NAMALWA (cell line): ENCODE measurements around the gene ST8SIA4.

ENCODE experiments used
- DNase-seq: peaks from one replicate; pipeline ENCODE4 v3.0.0-alpha.2; 2015; ENCODE audit warnings: low spot score

ST8SIA4 gene

GRCh38 chr5:100903039-100903887 is at the start of gene ST8SIA4:
TSS of gene ST8SIA4 (minus strand) at chr5:100903282. CDS start at chr5:100902955, 327 bp downstream.
- peak; percentile 97 for DNase-seq

GRCh38 chr5:100950985-100951384 is 47.9 kb upstream of the ST8SIA4 start:
- DNase-seq = no peak

GRCh38 chr5:100913298-100913697 is 10.2 kb upstream of the ST8SIA4 start:
- DNase-seq = no peak

DNA sequence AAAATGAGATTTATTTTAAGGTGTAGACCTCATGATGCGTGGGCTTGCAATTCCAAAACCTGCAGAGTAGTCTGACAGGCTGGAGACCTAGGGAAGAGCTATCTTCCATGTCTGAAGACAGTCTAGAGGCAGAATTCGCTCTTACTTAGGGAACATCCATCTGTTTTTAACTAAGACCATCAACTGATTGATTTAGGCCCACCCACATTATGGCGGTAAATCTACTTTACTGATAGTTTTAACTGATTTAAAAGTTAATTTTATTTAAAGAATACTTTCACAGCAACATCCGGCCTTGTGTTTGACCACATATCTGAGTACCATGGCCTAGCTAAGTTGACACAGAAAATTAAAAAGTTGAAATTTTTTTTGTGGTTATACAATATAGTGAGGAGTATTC is 6.0 kb upstream of the ST8SIA4 start:
- DNase-seq = no peak

- DNase-seq = peak; percentile 64
Observed at GRCh38 chr5:100905259-100905914, 2.3 kb upstream of the ST8SIA4 start.

DNA sequence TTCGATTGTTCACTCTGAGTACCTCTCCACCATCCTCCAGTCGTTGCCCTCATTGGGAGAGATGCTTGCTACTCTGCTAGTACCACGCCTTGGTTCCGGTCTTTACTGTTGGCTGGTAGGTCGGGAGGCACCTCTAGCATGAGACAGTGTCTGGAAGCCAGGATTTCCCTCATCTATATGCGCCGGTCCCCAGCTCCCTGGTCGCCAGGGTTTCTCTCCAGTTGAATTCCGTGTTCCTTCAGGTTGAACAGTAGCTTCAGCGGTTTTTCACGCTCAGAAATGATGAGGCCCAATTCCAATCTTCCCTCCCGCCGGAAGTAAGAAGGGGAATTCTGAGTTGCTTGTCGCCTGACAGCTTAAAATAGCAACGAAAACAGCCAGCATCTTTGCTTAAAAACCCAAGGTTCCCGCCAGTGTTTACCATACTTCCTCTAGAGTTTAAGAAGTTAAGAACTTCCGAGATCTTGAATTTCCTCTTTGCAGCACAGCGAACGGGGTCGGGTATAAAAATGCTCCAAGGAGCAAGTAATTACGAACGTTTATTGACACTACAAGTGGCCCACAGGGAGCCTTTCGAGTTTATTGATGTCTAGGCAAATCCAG is 1.3 kb upstream of the ST8SIA4 start:
- peak; percentile 82 for DNase-seq

GRCh38 chr5:100902440-100903038 is 543 bp downstream of the ST8SIA4 start:
- peak; percentile 73 for DNase-seq

- DNase-seq = peak; percentile 91
Observed at GRCh38 chr5:100901821-100902341, 1.2 kb downstream of the ST8SIA4 start.

DNA sequence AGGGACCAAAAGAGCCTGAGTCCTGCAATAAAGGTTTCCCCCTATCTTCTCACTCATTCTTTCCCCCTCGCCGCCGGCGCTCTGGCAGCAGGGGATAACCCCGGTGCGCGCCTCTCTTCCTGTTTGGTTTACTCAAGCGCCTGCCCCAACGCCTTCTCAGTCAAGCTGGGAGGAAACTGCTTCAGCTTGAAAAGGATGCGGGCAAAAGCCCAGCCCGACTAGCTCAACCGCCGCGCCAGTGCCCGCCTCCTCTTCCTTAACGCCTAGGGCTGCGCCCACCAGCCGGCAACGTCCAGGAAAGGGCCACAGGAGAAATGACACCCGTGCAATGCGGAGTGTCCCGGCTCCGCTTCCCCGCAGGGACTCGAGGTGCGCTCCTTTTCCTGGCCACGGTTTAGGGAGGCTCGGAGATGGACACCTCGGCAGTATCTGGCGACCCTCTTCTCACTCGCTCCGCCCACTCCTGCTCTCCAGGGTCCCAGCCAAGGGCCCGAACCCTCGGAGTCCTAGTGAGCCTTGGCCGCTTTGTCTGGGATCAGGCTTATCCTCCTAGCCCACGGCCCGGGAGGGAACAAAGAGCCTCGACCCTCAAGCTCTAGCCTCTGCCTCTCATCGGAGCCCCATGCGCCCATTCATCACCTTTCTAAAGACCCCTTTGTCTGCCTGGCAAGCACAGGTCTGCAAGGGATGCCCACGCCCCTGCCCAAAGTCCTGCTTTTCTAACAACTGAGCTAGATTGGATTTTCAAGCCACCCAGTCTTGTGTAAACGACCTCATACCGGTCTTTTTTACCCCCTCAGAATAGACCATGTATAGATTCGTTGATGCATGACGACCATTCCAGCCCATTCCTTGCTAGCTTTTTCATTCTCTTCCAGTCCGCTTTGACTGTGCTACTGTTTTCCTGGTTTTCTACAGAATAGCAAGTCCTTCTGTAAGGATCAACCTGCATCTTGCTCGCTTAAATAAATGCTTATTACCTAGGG is 2.0 kb downstream of the ST8SIA4 start:
- DNase-seq = peak; percentile 96

GRCh38 chr5:100900142-100900795 is 2.8 kb downstream of the ST8SIA4 start:
- peak; percentile 84 for DNase-seq

- DNase-seq = no peak
Observed at GRCh38 chr5:100899675-100900074, 3.4 kb downstream of the ST8SIA4 start.

DNA sequence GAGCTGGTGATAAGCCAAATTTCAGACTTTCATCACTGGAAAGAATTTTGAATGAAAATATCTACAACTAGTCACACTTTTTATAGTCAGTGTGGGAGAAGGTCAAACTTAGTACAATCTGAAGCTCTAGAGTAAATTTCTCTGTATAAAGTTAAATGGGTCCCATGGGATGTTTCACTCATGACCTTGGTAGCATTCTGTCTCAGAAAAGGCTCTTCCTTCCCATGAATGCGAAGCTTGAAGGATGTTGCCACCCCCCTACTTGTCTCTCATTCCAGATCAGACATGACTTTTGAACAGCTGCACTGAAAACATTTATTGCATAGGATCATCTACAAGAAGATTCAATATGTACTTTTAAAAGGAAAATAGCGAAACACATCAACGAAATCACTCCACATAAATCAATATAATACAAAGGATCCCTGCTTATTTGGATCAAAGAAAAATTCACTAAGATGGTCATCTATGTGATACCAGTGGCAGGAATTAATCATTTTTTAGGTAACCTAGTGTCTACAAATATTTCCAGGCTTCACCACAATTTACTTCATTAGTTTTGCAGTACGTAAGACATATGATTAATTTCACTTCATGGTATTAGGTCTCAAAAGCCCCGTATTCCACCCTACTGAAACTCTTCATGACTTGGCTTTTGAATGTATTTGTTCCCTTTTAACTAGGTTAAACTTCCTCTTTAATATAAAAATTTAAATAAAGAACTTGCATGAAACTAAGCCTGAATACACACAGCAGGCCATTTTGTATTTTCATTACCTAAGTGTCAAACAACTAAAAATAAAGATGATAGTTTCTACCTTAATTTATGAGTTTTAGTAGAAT is 4.4 kb downstream of the ST8SIA4 start:
- peak; percentile 34 for DNase-seq

DNA sequence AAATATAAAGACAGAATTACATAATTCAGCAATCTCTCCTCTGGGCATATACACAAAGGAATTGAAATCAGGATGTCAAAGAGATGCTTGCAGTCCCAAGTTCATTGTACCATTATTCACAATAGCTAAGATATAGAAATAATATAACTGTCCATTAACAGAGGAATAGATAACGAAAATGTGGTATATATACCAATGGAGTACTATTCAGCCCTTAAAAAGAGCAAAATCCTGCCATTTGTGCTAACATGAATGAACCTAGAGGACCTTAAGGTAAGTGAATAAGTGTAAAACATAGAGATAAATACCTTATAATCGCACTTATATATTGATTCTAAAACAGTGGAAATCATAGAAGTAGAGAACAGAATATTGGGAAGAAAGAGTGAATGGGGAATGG is 7.0 kb downstream of the ST8SIA4 start:
- DNase-seq = no peak

GRCh38 chr5:100890461-100891008 is 12.5 kb downstream of the ST8SIA4 start:
- DNase-seq = peak; percentile 68

DNA sequence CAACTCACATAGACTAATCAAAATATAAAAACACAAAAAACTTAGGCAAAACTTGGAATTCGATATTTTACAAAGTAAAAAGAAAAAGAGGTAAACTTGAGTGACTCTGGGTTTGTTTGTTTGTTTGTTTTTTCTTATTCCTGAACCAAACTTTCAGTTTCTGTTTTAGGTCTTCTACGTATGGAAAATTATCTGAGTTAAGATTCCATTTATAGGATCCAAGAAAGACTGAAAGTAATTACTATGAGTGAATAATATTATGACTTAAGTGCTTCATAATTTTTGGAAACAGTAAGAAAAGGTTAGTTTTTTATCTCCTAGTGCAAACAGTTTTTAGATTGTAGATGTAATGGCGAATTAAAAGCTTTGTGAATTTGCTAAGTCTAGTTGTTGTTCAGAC is 13.2 kb downstream of the ST8SIA4 start:
- peak; percentile 55 for DNase-seq

DNA sequence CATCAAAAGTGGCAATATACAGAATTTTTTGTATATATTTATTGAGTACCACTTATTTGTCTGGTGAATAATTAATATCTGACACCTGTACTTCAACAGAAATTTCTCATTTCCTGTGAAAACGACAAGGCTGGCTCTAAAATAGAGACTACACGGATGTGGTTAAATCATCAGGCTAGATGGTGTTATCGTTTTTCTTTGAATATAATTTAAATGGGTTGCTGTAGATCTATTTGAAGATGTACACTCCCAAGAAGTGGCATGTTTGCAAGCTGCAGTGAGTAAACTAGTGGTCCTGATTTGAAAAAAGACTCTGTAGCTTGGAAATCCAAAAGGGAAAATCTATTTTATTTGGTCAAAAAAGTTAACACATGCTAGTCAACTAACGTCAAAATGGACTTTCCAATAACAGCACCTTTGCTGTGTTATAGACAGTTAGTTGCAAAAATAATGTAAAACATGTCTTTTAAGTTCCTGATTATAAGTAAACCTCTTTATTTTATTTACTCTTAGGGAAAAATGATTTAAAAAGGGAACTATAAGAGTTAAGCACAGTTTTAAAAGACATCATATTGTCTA is 13.8 kb downstream of the ST8SIA4 start:
- DNase-seq = peak; percentile 84

DNA sequence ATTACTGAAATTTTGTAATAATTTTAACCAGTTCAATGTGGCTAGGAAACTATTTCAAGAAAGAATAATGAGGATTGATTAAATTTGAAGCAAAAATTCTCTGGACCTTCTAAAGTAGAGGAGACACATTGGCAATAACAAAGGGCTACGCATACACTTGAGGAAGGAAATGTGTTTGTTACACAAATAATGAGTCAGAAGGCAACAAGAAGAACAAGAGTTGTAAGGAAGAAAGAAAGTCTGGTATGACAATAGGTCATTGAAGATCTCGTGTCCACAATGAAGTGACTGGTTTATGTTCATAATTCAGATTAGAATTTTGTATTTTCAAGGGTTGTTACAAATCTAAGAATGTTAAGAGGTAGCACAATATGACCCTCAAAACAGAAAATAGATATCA is 25.8 kb downstream of the ST8SIA4 start:
- DNase-seq = no peak

DNA sequence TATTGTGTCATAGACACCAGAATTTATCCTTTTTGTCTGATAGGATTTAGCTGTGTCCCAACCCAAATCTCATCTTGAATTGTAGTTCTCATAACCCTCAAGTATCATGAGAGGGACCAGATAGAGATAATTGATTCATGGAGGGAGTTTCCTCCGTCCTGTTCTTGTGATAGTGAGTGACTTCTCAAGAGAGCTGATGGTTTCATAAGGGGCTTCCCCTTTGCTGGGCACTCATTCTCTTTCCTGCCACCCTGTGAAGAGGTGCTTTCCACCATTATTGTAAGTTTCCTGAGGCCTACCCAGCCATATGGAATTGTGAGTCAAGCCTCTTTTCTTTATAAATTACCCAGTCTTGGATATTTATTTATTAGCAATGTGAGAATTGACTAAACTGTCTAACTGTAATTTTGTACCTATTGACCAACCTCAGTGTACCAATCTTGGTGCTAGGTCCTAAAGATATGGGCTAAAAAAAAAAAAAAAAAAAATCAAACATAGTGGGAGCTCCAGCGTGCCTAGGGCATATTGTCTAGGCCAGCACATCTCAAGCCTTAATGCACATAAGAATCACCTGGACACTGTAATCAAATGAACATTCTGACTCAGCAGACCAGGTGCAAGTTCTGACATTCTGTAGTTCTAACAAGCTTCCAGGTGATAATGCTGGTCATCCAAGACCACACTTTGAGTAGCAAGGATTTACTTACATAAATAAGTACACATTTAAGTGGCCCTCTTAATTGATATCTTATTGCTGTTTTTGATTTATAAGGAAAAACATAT is 30.5 kb downstream of the ST8SIA4 start:
- DNase-seq = no peak
